Measurements from ENCODE around the gene DCC. TPM values are rescaled to one million over a fixed set of nuclear protein-coding genes. Genes with fewer than 3 reads are reported as not detected.

The DCC gene
- total and polyA plus RNA-seq, 9 of the 15 experiments (the other 6 are each of a cell fraction or from before 2014, with no cell fraction given) = not detected

DNA sequence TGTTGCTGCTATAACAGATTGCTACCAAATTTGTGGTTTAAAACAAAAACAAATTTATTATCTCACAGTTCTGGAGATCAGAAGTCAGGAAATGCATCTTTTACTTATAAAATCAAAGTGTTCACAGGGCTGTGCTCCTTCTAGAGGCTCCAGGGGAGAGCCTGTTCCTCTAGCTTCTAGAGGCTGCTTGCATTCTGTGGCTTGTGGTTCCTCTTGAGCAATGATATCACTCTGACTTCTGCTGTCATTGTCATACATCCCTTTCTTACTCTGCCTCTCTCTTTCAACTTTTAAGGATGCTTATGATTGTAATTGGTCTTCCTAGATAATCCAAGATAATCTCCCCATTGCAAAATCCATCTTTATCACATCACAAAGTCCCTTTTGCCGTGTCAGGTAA lies 6.1 kb upstream of the DCC start (continued):
- no peak for TF ChIP-seq ZBTB11 (CRISPR knock-in tag; IDR thresholded peaks at IDR 0.05)
- TF ChIP-seq, protein P1, sequence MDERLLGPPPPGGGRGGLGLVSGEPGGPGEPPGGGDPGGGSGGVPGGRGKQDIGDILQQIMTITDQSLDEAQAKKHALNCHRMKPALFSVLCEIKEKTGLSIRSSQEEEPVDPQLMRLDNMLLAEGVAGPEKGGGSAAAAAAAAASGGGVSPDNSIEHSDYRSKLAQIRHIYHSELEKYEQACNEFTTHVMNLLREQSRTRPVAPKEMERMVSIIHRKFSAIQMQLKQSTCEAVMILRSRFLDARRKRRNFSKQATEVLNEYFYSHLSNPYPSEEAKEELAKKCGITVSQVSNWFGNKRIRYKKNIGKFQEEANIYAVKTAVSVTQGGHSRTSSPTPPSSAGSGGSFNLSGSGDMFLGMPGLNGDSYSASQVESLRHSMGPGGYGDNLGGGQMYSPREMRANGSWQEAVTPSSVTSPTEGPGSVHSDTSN (CRISPR knock-in tag; IDR thresholded peaks at IDR 0.05; ENCODE audit: low read depth) = no peak
- TF ChIP-seq, protein P1 (tag; conservative IDR thresholded peaks at IDR 0.05; ENCODE audit: low read depth) = no peak
- no peak for TF ChIP-seq NFIX (CRISPR knock-in tag; IDR thresholded peaks at IDR 0.05; ENCODE audit: low read depth)
- TF ChIP-seq NFATC3 (IDR thresholded peaks at IDR 0.05) = no peak
- TF ChIP-seq HINFP (tag; conservative IDR thresholded peaks at IDR 0.05; ENCODE audit: low read depth) = no peak

Measured in K562 (cell line).